HG02642 (cell line): ENCODE results near the gene SDS.

Source experiments
- ATAC-seq: cut with Tn5 transposase; IDR thresholded peaks from one replicate; pipeline ENCODE4 v1.9.1; 2021; ENCODE audit warnings: mild to moderate bottlenecking; ENCODE audit not compliant: unreplicated experiment, poor library complexity

Gene SDS

DNA sequence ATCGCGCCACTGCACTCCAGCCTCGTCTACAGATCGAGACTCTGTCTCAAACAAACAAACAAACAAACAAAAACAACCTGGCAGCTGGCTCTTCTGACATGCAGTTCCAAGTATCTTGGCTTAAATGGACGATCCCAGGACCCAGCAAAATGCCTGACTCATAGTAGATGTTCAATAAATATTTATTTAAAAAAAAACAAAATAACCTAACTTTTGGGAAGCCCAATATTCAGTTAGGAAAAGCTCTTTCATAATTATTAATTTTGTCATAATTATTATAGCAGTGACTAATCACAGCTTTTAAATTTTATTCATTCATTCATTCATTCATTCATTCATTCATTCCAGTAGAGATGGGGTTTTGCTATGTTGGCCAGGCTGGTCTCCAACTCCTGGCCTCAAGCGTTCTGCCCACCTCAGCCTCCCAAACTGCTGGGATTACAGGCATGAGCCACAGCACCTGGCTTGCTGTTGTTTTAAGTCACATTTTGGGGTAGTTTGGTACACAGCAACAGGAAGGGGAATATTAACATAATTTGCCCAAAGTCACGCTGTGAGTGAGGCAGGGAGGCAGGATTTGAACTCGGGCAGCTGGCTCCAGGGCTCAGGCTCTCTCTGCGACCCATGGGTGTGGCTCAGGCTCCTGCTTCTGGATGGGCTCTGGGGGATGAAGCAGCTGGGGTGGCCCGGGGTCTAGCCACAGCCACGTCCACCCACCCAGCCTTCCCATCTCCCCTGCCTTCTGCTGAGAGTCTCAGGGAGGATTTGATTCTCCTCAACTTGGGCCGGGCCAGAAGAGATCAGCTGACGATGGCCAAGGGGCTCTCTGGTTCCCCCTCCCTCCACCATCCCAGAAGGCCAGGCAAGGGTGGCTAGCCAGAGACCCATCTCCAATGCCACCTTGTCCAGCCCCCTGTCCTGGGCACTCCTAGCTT lies 2.4 kb downstream of the SDS start:
- ATAC-seq, result no peak

DNA sequence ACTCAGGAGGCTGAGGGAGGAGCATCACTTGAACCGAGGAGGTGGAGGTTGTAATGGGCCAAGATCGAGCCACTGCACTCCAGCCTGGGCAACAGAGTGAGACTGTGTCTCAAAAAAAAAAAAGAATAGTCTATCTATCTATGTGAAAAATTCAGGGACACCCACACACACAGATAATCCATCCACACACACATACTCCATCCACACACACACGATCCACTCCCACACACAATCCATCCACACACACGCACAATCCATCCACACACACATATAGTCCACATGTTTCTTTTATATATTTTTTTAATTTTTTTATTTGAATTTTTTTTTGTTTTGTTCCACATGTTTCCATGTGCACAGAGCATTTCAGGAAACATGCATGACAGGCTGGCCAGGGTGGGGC lies 3.3 kb downstream of the SDS start:
- ATAC-seq, result no peak

DNA sequence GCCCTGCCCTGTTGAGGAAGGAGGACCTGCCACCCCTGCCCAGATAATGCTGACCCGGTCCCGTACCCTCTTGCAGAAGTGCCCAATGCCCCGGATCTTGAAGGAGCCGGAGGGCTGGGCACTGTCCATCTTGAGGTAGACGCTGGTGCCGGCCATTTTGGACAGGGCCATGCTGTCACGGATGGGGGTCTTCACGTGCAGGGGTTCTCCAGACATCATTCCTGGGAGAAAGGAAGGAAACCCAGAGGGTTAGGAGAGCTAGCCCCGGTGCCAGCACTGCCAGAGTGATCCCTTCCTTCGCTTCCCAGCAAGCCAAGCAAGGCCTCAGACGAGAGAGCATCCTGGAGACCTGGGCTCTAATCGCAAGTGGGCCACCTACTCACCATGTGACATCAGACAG lies 4.2 kb downstream of the SDS start:
- no peak for ATAC-seq

DNA sequence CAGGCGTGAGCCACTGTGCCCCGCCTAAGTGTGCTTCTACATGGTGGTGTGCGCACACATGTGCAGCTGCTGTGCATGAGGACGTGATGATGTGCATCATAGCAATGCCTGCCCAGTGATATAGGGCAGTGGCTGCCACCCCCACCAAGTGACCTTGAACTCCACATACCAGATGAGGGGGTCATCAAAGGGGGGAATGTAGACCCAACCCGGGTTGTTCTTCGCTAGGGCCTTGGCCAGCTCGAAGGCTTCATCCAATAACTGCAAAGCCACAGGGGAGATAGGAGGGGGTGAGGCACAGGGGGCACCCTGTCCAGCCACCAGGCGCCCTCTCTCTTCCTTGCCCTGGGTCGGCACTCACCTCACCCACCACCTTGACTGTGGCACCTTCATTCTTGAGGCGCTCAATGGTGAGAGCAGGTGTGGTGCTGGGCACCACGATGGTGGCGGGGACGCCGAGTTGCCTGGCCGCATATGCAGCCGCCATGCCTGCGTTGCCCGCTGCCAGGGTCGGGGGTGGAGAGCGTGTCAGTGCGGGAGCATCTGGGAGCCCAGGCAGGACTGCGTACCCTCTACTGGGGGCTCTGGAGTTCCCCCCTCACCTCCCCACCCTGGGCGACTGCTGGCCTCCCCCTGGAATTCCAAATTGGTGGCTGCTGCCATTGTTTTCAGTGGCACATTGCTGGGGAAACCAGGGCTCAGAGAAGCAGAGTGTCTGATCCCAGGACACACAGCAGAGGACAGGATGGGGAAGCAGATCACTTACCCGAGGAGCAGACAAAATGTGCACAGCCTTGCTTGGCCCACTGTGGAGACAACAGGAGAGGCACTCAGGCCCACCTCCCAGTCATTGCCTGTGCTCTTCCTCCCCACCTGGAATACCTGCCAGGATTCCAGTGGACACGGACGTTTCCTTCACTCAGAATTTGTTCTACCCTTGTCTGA lies 5.1 kb downstream of the SDS start:
- no peak for ATAC-seq

DNA sequence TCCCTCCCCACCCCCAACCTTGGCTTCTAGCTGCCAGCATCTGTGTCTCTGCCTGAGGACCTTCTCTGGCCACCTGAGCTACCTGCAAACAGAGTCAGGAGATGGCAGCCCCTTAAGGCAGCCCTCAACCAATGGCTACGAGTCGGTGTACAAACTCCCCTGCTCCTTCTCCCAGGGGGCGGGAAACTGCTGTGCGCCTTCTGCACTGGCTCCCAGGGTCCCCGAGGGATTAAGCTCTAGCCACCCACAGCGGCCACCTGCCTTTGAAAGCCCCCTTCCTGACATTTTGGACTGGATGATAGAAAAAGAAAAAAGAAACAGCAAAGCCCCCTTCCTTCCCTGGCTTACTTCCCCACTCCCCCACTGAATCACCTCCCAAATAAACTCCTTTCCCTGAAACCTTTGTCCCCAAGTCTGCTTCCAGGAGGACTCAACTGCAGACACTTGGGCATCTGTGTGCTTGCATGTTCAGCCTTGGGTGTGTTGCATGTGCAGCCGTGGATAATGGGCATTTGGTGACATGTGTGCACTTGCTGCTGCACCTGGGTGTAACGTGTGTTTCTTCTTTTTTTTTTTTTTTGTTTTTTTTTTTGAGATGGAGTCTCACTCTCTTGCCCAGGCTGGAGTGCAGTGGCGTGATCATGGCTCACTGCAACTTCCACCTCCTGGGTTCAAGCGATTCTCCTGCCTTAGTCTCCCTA lies 6.0 kb downstream of the SDS start:
- ATAC-seq, result no peak

DNA sequence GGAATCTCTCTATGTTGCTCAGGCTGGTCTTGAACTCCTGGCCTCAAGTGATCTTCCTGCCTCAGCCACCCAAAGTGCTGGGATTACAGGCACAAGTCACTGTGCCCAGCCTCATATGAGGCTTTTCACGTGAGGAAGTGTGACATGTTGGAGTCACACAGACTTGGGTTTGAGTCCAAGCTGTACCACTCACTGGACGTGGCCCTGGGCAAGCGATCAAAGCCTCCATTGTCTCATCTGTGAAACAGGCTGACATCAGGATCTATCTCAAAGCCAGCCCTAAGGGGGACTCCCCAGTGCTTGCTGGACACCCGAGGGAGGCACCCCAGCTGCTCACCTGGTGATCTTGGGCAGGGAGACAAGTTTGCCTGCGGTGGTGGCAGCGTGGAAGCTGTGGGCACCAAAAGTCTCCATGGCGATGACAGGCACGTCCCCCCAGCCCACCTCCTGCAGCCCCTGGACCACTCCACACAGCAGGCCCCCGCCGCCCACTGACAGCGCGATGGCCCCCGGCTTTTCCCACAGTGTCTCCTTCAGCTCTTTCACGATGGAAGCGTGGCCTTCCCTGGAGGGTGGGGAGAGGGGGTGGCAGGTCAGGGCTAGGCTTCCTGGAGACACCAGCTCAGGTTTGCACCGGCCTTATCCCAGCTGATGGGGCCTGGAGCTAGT lies 6.7 kb downstream of the SDS start:
- ATAC-seq, result no peak

DNA sequence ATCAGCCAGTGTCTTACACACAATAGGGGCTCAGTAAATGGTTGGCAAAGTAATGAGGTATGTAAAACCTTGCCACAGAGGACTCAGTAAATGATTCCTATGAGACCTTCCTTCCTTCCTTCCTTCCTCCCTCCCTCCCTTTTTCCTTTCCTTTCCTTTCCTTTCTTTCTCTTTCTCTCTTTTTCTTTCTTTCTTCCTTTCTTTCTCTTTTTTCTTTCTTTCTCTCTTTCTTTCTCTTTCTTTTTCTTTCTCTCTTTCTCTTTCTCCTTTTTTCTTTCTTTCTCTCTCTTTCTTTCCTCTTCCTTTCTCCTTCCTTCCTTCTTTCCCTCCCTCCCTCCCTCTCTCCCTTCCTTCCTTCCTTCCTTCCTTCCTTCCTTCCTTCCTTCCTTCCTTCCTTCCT lies 7.5 kb downstream of the SDS start:
- no peak for ATAC-seq

DNA sequence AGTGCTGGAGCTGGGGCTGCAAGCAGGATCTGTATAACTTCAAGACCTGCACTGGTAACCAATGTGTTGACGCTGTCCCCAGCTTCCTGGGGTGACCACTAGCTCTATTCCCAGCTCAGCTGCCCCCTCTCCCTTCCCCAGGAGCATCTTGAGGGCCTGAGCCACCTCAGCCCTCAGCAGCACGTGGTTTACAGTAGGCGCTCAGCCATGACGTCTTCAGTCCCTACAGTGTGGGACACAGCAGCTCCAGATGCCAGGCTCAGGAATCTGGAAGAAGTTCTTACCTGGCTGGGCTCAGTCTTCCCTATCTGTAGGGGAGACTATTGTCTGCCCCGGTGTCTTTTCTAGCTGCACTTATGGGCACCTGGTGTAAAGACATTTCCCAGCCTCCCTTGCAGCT lies 8.6 kb downstream of the SDS start:
- no peak for ATAC-seq

DNA sequence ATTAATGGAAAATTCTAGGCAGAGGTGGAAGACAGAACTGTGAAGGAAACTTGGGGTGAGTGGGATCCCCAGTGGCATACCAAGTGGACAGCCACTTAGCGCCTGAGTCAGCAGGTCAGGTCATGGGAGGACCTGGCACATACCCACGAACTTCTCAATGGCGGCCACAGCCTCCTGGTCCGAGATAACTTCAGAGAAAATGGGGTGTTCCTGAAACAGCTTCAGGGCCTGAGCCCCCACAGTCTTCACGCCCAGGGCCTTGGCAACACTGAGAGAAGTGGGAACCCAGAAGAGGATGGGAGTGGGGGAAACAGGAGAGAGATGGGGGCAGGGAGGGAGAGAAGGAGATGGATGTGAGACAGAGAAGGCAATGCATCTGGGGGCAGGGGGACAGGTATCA lies 9.9 kb downstream of the SDS start:
- no peak for ATAC-seq

DNA sequence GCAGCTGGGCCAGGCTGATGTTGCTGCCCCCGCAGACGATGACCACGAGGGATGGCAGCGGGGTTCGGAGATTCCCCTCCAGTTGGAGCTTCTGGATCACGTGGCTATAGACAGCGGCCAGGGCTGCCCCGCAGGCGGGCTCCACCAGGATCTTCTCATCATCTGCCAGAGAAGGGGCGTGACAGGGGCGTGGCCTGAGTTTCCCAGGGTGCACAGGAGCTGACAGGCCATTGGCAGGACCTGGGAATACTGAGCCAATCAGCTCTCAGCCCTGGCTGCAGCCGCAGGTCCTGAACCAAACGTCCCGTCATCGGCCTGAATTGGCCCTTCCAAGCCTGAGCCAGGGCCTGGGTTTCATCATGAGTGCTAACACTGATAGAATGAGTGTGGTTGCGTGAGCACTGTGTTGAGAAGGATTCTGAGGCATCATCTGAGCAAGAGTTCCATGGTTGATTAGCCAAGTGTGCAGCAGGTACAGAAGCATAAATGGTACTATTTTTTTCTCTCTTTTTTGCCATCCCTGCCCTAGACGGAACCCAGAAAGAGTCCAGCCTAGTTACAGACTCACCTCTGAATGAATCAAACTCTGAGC lies 10.6 kb downstream of the SDS start:
- ATAC-seq, result no peak

DNA sequence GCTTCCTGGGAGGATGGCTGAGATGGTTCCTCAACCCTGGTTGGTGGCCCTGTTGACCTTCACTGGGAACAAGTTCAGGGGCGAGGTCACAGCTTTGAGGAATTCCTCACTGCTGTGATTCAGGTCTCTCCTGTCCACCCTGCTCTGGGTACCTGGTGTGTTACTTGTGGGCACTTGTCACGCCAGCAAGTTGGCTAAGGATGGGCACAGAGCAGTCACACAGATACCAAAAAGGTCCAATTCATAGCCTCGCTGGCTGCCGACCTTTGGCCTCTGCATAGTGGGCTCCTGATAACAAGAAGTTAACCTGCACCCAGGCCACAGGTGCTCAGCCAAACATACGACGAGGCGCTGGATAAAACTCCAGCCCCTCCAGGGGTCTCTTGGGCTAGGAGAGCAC lies 11.2 kb downstream of the SDS start:
- no peak for ATAC-seq

DNA sequence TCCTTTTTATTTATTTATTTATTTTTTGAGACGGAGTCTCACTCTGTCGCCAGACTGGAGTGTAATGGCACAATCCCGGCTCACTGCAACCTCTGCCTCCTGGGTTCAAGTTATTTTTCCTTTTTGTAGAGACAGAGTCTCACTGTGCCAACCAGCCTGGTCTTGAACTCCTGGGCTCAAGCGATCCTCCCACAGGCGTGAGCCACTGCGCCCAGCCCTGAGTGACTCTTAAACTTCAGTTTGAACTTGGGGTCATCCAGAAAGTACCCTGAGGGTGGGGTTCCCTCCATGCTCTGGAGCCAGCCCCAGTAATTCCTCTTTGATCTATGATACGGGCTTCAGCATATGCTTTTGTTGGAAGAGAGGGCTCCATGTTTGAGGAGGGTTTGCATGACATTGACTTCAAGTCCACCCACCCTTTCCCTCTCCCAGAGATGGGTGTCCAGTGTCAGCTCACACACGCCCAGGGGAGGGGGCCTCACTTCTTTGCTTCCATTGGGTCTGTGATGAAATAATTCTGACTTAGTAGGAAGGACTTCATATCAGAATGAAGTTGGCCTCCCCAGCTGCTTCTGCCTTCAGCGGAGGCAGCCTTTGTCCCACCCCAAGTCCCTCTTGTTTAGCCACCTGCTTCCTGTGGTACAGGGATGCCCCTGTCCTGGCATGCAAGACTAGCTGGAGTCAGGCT lies 11.9 kb downstream of the SDS start:
- no peak for ATAC-seq

DNA sequence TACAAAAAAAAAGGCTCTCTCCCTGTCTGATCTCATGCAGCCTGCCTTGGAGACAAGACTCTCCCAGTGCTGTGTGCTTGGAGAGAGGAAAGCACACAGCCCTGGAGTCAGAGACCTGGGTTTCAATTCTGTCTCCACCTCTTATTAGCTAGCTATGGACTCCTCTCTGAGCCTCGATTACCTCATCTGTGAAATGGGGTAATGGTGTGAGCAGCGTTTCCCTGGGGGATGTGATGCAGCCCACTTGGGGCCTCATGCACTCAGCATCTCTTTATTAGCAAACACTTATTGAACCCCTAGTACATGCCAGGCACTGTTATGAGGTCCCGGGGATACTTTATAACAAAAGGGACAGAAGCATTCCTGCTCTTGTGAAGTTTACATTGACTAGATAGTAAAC lies 12.5 kb downstream of the SDS start:
- no peak for ATAC-seq

DNA sequence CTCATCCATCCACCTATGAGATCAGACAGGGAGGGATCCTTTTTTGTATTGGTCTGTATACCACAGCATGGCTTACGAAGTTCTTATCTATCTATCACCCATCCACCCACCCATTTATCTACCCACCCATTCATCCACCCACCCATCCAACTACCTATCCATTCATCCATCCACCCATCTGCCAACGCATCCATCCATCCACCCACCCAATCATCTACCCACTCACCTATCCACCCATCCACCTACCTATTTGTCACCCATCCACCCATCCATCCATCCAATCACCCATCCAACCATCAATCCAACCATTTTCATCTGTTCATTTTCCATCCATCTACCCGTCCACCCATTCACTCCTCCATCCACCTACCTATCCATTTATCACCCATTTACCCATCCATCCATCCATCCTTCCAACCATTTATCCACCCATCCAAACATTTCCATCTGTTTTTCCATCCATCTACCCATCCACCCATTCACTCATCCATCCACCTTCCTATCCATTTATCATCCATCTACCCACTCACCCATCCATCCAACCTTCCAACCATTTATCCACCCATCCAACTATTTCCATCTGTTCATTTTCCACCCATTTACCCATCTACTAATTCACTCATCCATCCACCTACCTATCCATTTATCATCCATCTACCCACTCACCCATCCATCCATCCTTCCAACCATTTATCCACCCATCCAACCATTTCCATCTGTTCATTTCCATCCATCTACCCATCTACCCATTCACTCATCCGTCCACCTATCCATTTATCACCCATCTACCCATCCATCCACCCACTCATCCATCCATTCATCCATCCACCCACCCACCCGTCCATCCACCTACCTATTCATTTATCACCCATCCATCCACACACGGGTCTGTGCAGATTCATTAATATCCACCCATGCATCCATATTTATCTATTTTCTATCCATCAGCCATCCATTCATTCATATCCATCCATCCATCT lies 13.3 kb downstream of the SDS start:
- ATAC-seq, result no peak

DNA sequence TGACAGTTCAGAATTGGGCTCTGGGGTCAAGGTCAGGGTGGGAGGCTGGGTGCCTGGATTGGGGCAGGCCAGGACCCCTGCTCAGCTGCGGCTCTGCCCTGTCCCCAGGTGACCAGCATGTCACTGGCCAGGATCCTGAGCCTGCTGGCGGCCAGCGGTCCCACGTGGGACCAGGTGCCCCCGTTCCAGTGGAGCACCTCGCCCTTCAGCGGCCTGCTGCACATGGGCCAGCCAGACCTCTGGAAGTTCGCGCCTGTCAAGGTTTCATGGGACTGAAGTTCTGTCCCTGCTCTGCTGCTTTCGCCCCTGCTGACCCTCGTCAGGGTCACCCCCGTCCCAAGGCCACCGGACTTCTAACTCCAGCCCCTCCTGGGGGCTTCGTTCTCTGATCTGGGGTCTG lies 15.3 kb downstream of the SDS start:
- ATAC-seq, result no peak

DNA sequence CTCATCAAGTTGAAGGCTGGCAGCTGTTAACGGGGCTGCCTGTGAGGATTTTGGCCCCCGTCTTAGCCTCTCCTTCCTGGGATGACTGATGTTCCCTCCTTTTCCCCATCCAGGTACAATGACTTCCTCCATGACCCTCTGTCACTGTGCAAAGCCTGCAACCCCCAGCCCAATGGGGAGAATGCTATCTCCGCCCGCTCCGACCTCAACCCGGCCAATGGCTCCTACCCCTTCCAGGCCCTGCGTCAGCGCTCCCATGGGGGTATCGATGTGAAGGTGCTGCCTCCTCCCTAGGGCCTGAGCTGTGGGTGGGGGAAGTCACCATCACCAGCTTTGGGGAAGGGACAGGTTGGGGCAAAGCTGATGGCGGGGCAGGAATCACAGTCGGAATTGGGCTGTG lies 16.1 kb downstream of the SDS start:
- no peak for ATAC-seq

DNA sequence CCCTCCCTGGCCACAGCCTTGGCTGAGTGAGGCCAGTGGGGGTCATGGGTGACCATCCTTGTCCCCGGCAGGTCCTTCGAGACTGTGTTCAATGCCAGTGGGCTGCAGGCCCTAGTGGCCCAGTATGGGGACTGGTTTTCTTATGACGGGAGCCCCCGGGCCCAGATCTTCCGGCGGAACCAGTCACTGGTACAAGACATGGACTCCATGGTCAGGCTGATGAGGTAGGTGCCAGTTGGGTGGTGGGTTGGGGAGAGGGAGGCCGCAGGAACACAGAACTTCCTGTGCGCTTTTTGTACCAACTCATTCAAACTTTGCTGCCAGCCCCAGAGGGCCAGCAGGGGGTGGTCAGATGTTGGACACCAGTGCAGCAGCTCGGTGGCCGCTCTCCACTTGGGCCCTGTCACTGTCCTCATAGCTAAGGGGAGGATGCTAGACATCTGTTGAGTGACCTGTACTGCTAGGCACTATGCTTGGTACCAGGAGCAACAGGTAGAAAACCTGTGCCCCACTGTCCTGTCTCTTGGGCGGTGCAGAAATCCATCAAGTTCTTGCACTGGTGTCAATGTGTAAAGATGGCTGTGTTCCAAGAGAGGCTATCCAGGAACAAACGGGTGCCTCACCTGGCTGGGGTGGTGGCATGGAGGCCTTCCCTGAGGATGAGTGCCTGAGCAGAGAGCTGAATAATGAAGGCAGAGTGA lies 16.7 kb downstream of the SDS start:
- ATAC-seq, result no peak
